Left ventricle myocardium inferior (tissue), 1 donor: ENCODE results near the gene ZNF584. TPM values are rescaled to one million over a fixed set of nuclear protein-coding genes. Genes with fewer than 3 reads are reported as not detected.
"Not testable (repeated sequence)": the region's sequence is repeated elsewhere in the genome, so short reads cannot be mapped to it uniquely, and the experiment has no call there.

ENCODE experiments used
- DNase-seq: peaks from one replicate; pipeline ENCODE4 v3.0.0-alpha.2; 2020
- H3K27ac ChIP-seq: fragments of 200-600 bp; replicated peaks from 2 replicates; pipeline ENCODE4 v1.8.0; 2021
- H3K27me3 ChIP-seq: fragments of 200-600 bp; 2 replicates; pipeline ENCODE4 v1.8.0; 2021; ENCODE audit warnings: low read depth
- H3K36me3 ChIP-seq: fragments of 200-600 bp; 2 replicates; pipeline ENCODE4 v1.8.0; 2021
- H3K4me1 ChIP-seq: fragments of 200-600 bp; 2 replicates; pipeline ENCODE4 v1.8.0; 2021
- H3K4me3 ChIP-seq: fragments of 200-600 bp; 2 replicates; pipeline ENCODE4 v1.8.0; 2021; ENCODE audit warnings: mild to moderate bottlenecking, moderate library complexity
- H3K9me3 ChIP-seq: fragments of 200-600 bp; replicated peaks from 2 replicates; pipeline ENCODE4 v1.8.0; 2021
- CTCF ChIP-seq: fragments of 200-600 bp; IDR thresholded peaks from 2 replicates; pipeline ENCODE4 v1.8.0; 2021; ENCODE audit warnings: antibody characterized with exemption, mild to moderate bottlenecking, borderline replicate concordance
- intact Hi-C: fragments of 100-400 bp; cut with micrococcal nuclease; formaldehyde crosslinking; loops from one replicate; pipeline ENCODE4 v1.11.0; 2022
- total RNA-seq: library from RNA; stranded (reverse); fragmentation: NEBNext Ultra II Directional; extraction: Animal tissue kit (Norgen Biotek cat#: 25700); gene quantifications from one replicate; pipeline ENCODE4 v1.2.1, GENCODE V29; 2021
- donor health status: DM: no; HTN: yes; CAD: no; lungs with severe emphysema.

Gene ZNF584
- total RNA-seq, 1 donor from 2014 or later, result 16.8 TPM

GRCh38 chr19:58428617-58429016, 20.2 kb downstream of the ZNF584 start:
- intact Hi-C loops, result no loop called here
- peaks cover 38% of the 10 kb centered on the region for H3K36me3 ChIP-seq
- no peak overlapping the region for H3K27ac ChIP-seq
- DNase-seq, result no peak
- H3K4me3 ChIP-seq, result no peak overlapping the region
- H3K4me1 ChIP-seq, result no peaks in the 10 kb centered on the region
- TF ChIP-seq CTCF, result no peak
- peaks cover 78% of the 10 kb centered on the region for H3K9me3 ChIP-seq
- no peaks in the 10 kb centered on the region for H3K27me3 ChIP-seq

GRCh38 chr19:58429745-58430144, 21.3 kb downstream of the ZNF584 start:
- intact Hi-C loops, result no loop called here
- no peaks in the 10 kb centered on the region for H3K4me1 ChIP-seq
- peaks cover 90% of the 10 kb centered on the region for H3K9me3 ChIP-seq
- H3K4me3 ChIP-seq, result no peak overlapping the region
- no peak for TF ChIP-seq CTCF
- no peak overlapping the region for H3K27ac ChIP-seq
- DNase-seq, result no peak
- peaks cover 49% of the 10 kb centered on the region for H3K36me3 ChIP-seq
- no peaks in the 10 kb centered on the region for H3K27me3 ChIP-seq

GRCh38 chr19:58434217-58434616, 25.8 kb downstream of the ZNF584 start:
- peaks cover 89% of the 10 kb centered on the region for H3K36me3 ChIP-seq

GRCh38 chr19:58439576-58440554, 31.4 kb downstream of the ZNF584 start, which contains the start of gene ZNF132:
Gene ZNF132 (minus strand): TSS chr19:58440153. CDS start chr19:58439821, 332 bp downstream.
- intact Hi-C loops, result no loop called here

More at GRCh38 chr19:58434217-58434616, 25.8 kb downstream of the ZNF584 start:
- H3K9me3 ChIP-seq, result peaks cover 100% of the 10 kb centered on the region
- H3K4me1 ChIP-seq, result peaks cover 9% of the 10 kb centered on the region
- H3K27ac ChIP-seq, result no peak overlapping the region
- DNase-seq, result no peak
- intact Hi-C loops, result no loop called here
- no peak for TF ChIP-seq CTCF
- H3K4me3 ChIP-seq, result no peak overlapping the region
- H3K27me3 ChIP-seq, result no peaks in the 10 kb centered on the region

GRCh38 chr19:58440556-58440955, 32.1 kb downstream of the ZNF584 start:
- Histone ChIP-seq H3K9me3 (peaks cover 38% of the 10 kb centered on the region), H3K27me3 (no peaks in the 10 kb centered on the region), H3K4me1 (peaks cover 28% of the 10 kb centered on the region), H3K4me3 (peak overlapping the region; percentile 84), H3K36me3 (peaks cover 31% of the 10 kb centered on the region), H3K27ac (peak overlapping the region; percentile 82)
- DNase-seq, result no peak
- intact Hi-C loops, result no loop called here
- TF ChIP-seq CTCF, result no peak

More at GRCh38 chr19:58439576-58440554, 31.4 kb downstream of the ZNF584 start, which contains the start of gene ZNF132:
- Histone ChIP-seq H3K9me3 (peaks cover 44% of the 10 kb centered on the region), H3K27me3 (no peaks in the 10 kb centered on the region), H3K27ac (peak within 1 kb of the TSS; percentile 82), H3K4me3 (peak within 1 kb of the TSS; percentile 84), H3K4me1 (peaks cover 28% of the 10 kb centered on the region), H3K36me3 (peaks cover 38% of the 10 kb centered on the region)
- no peak for TF ChIP-seq CTCF
- peak; percentile 97 for DNase-seq

GRCh38 chr19:58442986-58443385, 34.5 kb downstream of the ZNF584 start:
- H3K27ac ChIP-seq, H3K4me3 ChIP-seq, H3K27me3 ChIP-seq, intact Hi-C loops, DNase-seq, H3K36me3 ChIP-seq: not testable (repeated sequence)
- Histone ChIP-seq H3K4me1 (peaks cover 28% of the 10 kb centered on the region), H3K9me3 (peaks cover 13% of the 10 kb centered on the region)

- DNase-seq, H3K27me3 ChIP-seq, H3K36me3 ChIP-seq, H3K9me3 ChIP-seq, H3K4me3 ChIP-seq, intact Hi-C loops, H3K27ac ChIP-seq: not testable (repeated sequence)
- peaks cover 14% of the 10 kb centered on the region for H3K4me1 ChIP-seq
These were observed 40.4 kb downstream of the ZNF584 start for GRCh38 chr19:58448860-58449259.

GRCh38 chr19:58449980-58450379, 41.5 kb downstream of the ZNF584 start:
- H3K27me3 ChIP-seq, H3K27ac ChIP-seq, intact Hi-C loops, H3K4me3 ChIP-seq, DNase-seq, H3K9me3 ChIP-seq: not testable (repeated sequence)
- peaks cover 10% of the 10 kb centered on the region for H3K36me3 ChIP-seq
- peaks cover 14% of the 10 kb centered on the region for H3K4me1 ChIP-seq
